SK-N-SH treated with all-trans-retinoic acid at 6 μM for 48 hours (cell line): Measurements from ENCODE around the gene APBA2.
"Not testable (repeated sequence)": the region's sequence is repeated elsewhere in the genome, so short reads cannot be mapped to it uniquely, and the experiment has no call there.

ENCODE experiments used
- ATAC-seq: fragments of 200-7000 bp; cut with Tn5 transposase; 3 replicates; pipeline ENCODE4 v1.9.1; 2020; ENCODE audit warnings: mild to moderate bottlenecking, moderate library complexity
- BACH2 ChIP-seq: fragments of 250-450 bp; sonication (Bioruptor Pico); IDR thresholded peaks from 2 replicates; pipeline ENCODE4 v1.9.0; 2021; ENCODE audit warnings: mild to moderate bottlenecking, borderline replicate concordance
- CSDC2 ChIP-seq: fragments of 250-450 bp; sonication (Bioruptor Pico); IDR thresholded peaks from 2 replicates; pipeline ENCODE4 v1.5.0; 2020; ENCODE audit warnings: mild to moderate bottlenecking, moderate library complexity
- ESRRG ChIP-seq: fragments of 250-450 bp; sonication (Bioruptor Pico); IDR thresholded peaks from 2 replicates; pipeline ENCODE4 v1.6.1; 2021; ENCODE audit warnings: mild to moderate bottlenecking
- GLIS3 ChIP-seq: fragments of 250-450 bp; sonication (Bioruptor Pico); IDR thresholded peaks from 2 replicates; pipeline ENCODE4 v1.5.0; 2020; ENCODE audit warnings: mild to moderate bottlenecking, moderate library complexity
- ISL1 ChIP-seq: fragments of 250-450 bp; sonication (Bioruptor Pico); IDR thresholded peaks from 2 replicates; pipeline ENCODE4 v2.1.2; 2022; ENCODE audit warnings: mild to moderate bottlenecking, moderate library complexity
- OSR1 ChIP-seq: fragments of 250-450 bp; sonication (Bioruptor Pico); IDR thresholded peaks from 2 replicates; pipeline ENCODE4 v1.8.0; 2022; ENCODE audit warnings: moderate library complexity, mild to moderate bottlenecking, inconsistent platforms
- RARB ChIP-seq: fragments of 250-450 bp; sonication (Bioruptor Pico); IDR thresholded peaks from 2 replicates; pipeline ENCODE4 v1.8.0; 2021; ENCODE audit warnings: mild to moderate bottlenecking, moderate library complexity
- SNAI2 ChIP-seq: fragments of 250-450 bp; sonication (Bioruptor Pico); IDR thresholded peaks from 2 replicates; pipeline ENCODE4 v1.5.0; 2020; ENCODE audit warnings: mild to moderate bottlenecking, moderate library complexity
- TOX ChIP-seq: fragments of 250-450 bp; sonication (Bioruptor Pico); IDR thresholded peaks from 2 replicates; pipeline ENCODE4 v1.8.0; 2021; ENCODE audit warnings: mild to moderate bottlenecking, moderate library complexity, borderline replicate concordance
- ZC3H10 ChIP-seq: fragments of 250-450 bp; sonication (Bioruptor Pico); IDR thresholded peaks from 2 replicates; pipeline ENCODE4 v1.5.1; 2021; ENCODE audit warnings: mild to moderate bottlenecking, moderate library complexity
- ZFP3 ChIP-seq: fragments of 250-450 bp; sonication (Bioruptor Pico); IDR thresholded peaks from 2 replicates; pipeline ENCODE4 v1.5.0; 2020; ENCODE audit warnings: mild to moderate bottlenecking, moderate library complexity
- ZFP30 ChIP-seq: fragments of 450-650 bp; formaldehyde crosslinking; IDR thresholded peaks from 2 replicates; pipeline ENCODE4 v1.5.0; 2022; ENCODE audit warnings: mild to moderate bottlenecking, moderate library complexity
- ZNF565 ChIP-seq: fragments of 450-650 bp; formaldehyde crosslinking; conservative IDR thresholded peaks from 2 replicates; pipeline ENCODE4 v1.5.0; 2020; ENCODE audit warnings: low read depth, mild to moderate bottlenecking, moderate library complexity
- ZNF70 ChIP-seq: fragments of 450-650 bp; formaldehyde crosslinking; IDR thresholded peaks from 2 replicates; pipeline ENCODE4 v1.5.0; 2020; ENCODE audit warnings: mild to moderate bottlenecking, moderate library complexity
- ZNF8 ChIP-seq: fragments of 450-650 bp; formaldehyde crosslinking; IDR thresholded peaks from 2 replicates; pipeline ENCODE4 v1.5.0; 2020; ENCODE audit warnings: mild to moderate bottlenecking, moderate library complexity
- TF ChIP-seq, protein P1 (sequence below): fragments of 250-450 bp; sonication (Bioruptor Pico); IDR thresholded peaks from 2 replicates; pipeline ENCODE4 v1.8.0; 2020; ENCODE audit warnings: mild to moderate bottlenecking, moderate library complexity, borderline replicate concordance
- TF ChIP-seq, protein P2 (sequence below): fragments of 250-450 bp; sonication (Bioruptor Pico); IDR thresholded peaks from 2 replicates; pipeline ENCODE4 v1.5.0; 2020; ENCODE audit warnings: mild to moderate bottlenecking, moderate library complexity
- TF ChIP-seq, protein P3 (sequence below): fragments of 250-450 bp; sonication (Bioruptor Pico); IDR thresholded peaks from 2 replicates; pipeline ENCODE4 v1.5.1; 2021; ENCODE audit warnings: mild to moderate bottlenecking, moderate library complexity
- TF ChIP-seq, protein P4 (sequence below): fragments of 250-450 bp; sonication (Bioruptor Pico); IDR thresholded peaks from 2 replicates; pipeline ENCODE4 v1.8.0; 2021; ENCODE audit warnings: low read depth, mild to moderate bottlenecking, moderate library complexity, borderline replicate concordance

Gene APBA2

DNA sequence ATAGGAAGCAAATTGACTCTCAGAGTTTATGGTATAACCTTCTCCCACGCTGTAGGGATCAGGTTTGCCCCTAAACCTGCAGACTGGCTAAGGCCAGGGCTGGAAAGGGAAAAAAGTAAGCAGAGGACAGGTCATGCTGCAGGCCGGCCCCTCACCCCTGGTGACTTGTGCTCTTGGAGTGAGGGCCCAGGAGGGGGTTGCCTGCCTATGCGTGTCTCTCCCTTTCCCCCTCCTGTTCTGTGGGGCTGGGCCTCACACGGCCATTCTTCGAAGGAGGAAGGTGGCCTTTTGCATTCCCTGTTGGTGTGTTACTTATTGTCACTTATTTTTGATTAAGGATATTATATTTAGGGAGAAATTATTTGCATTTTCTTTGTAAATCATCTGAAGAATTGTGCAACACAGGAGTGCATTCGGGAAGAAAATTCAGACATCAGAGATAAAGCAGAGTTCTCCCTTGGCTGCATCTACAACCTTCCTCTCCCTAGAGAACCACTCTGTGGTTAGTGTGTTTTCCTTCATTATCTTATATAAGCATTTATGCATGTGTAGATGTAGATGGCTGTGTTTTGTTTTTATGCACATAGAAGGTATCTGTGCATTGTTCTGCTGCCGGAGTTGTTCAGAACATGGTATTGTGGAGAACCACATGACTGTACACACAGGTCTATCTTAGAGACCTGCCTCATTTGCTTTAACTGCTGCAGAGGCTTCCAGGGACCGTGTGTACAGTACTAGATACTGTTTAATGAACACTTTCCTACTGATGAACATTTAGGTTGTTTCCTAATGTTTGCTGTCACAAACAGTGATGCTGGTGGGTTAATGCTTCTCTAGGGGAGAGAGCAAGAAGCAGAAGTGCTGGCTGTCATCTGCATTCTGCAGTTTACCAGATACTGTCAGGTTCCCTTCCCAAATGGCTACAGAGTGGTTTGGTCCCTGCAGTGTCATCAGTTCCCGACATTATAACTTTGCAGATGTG is 133.5 kb downstream of the APBA2 start (continued):
- TF ChIP-seq, protein P1, sequence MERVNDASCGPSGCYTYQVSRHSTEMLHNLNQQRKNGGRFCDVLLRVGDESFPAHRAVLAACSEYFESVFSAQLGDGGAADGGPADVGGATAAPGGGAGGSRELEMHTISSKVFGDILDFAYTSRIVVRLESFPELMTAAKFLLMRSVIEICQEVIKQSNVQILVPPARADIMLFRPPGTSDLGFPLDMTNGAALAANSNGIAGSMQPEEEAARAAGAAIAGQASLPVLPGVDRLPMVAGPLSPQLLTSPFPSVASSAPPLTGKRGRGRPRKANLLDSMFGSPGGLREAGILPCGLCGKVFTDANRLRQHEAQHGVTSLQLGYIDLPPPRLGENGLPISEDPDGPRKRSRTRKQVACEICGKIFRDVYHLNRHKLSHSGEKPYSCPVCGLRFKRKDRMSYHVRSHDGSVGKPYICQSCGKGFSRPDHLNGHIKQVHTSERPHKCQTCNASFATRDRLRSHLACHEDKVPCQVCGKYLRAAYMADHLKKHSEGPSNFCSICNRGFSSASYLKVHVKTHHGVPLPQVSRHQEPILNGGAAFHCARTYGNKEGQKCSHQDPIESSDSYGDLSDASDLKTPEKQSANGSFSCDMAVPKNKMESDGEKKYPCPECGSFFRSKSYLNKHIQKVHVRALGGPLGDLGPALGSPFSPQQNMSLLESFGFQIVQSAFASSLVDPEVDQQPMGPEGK (CRISPR knock-in tag) = no peak
- TF ChIP-seq SNAI2 (CRISPR knock-in tag) = no peak

DNA sequence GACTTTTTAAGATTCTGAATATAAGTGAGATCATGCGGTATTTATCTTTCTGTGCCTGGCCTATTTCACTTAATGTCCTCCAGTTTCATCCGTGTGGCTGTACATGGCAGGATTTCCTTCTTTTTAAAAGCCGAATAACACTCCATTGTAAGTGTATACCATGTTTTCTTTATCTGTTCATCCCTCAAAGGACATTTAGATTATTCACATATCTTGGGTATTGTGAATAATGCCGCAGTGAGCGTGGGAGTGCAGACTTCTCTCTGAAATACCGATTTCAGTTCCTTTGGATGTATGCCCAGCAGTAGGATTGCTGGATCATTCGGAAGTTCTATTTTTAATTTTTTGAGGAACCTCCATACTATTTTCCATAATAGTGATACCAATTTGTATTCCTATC is 136.1 kb downstream of the APBA2 start:
- no peak for ATAC-seq
- TF ChIP-seq ZNF8 (CRISPR knock-in tag) = no peak
- no peak for TF ChIP-seq ISL1 (CRISPR knock-in tag)
- TF ChIP-seq OSR1 (CRISPR knock-in tag) = no peak
- TF ChIP-seq ZNF565 (CRISPR knock-in tag) = no peak
- TF ChIP-seq, protein P2, sequence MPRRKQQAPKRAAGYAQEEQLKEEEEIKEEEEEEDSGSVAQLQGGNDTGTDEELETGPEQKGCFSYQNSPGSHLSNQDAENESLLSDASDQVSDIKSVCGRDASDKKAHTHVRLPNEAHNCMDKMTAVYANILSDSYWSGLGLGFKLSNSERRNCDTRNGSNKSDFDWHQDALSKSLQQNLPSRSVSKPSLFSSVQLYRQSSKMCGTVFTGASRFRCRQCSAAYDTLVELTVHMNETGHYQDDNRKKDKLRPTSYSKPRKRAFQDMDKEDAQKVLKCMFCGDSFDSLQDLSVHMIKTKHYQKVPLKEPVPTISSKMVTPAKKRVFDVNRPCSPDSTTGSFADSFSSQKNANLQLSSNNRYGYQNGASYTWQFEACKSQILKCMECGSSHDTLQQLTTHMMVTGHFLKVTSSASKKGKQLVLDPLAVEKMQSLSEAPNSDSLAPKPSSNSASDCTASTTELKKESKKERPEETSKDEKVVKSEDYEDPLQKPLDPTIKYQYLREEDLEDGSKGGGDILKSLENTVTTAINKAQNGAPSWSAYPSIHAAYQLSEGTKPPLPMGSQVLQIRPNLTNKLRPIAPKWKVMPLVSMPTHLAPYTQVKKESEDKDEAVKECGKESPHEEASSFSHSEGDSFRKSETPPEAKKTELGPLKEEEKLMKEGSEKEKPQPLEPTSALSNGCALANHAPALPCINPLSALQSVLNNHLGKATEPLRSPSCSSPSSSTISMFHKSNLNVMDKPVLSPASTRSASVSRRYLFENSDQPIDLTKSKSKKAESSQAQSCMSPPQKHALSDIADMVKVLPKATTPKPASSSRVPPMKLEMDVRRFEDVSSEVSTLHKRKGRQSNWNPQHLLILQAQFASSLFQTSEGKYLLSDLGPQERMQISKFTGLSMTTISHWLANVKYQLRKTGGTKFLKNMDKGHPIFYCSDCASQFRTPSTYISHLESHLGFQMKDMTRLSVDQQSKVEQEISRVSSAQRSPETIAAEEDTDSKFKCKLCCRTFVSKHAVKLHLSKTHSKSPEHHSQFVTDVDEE = no peak
- TF ChIP-seq GLIS3 = no peak
- TF ChIP-seq, protein P3, sequence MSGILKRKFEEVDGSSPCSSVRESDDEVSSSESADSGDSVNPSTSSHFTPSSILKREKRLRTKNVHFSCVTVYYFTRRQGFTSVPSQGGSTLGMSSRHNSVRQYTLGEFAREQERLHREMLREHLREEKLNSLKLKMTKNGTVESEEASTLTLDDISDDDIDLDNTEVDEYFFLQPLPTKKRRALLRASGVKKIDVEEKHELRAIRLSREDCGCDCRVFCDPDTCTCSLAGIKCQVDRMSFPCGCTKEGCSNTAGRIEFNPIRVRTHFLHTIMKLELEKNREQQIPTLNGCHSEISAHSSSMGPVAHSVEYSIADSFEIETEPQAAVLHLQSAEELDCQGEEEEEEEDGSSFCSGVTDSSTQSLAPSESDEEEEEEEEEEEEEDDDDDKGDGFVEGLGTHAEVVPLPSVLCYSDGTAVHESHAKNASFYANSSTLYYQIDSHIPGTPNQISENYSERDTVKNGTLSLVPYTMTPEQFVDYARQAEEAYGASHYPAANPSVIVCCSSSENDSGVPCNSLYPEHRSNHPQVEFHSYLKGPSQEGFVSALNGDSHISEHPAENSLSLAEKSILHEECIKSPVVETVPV (CRISPR knock-in tag) = no peak
- TF ChIP-seq, protein P4, sequence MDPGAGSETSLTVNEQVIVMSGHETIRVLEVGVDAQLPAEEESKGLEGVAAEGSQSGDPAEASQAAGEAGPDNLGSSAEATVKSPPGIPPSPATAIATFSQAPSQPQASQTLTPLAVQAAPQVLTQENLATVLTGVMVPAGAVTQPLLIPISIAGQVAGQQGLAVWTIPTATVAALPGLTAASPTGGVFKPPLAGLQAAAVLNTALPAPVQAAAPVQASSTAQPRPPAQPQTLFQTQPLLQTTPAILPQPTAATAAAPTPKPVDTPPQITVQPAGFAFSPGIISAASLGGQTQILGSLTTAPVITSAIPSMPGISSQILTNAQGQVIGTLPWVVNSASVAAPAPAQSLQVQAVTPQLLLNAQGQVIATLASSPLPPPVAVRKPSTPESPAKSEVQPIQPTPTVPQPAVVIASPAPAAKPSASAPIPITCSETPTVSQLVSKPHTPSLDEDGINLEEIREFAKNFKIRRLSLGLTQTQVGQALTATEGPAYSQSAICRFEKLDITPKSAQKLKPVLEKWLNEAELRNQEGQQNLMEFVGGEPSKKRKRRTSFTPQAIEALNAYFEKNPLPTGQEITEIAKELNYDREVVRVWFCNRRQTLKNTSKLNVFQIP (CRISPR knock-in tag) = no peak
- TF ChIP-seq CSDC2 (CRISPR knock-in tag) = no peak
- no peak for TF ChIP-seq ZFP30
- no peak for TF ChIP-seq ESRRG
- no peak for TF ChIP-seq RARB (CRISPR knock-in tag)
- no peak for TF ChIP-seq BACH2 (CRISPR knock-in tag)
- TF ChIP-seq, protein P1 (CRISPR knock-in tag) = no peak
- TF ChIP-seq, all 23 proteins: peak for 0

DNA sequence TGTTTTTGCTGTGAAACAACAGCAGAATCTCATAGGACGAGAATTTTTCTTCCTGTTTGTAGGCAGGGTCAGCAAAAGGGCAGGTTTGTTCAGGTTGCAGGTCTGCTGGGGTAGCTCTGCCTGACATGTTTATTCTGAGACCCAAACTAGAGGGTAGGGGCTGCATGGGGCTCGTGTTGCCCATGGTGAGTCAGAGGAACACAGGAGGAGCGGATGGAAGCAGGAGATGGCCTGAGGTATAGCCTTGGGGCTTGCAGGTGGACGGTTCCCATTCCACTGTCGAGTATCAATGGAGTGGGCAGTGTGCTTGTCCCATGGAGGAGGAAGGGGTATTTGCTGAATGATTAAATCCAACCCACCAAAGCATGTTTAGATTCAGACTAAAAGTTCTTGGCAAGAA is 138.9 kb downstream of the APBA2 start:
- TF ChIP-seq, protein P2 = no peak
- TF ChIP-seq TOX (CRISPR knock-in tag) = no peak
- no peak for TF ChIP-seq ZC3H10
- TF ChIP-seq CSDC2 (CRISPR knock-in tag) = no peak
- TF ChIP-seq ZNF70 (CRISPR knock-in tag) = no peak
- no peak for TF ChIP-seq GLIS3
- no peak for TF ChIP-seq ZFP3 (CRISPR knock-in tag)
- TF ChIP-seq, all 23 proteins: peak for 0
- no peak for ATAC-seq

DNA sequence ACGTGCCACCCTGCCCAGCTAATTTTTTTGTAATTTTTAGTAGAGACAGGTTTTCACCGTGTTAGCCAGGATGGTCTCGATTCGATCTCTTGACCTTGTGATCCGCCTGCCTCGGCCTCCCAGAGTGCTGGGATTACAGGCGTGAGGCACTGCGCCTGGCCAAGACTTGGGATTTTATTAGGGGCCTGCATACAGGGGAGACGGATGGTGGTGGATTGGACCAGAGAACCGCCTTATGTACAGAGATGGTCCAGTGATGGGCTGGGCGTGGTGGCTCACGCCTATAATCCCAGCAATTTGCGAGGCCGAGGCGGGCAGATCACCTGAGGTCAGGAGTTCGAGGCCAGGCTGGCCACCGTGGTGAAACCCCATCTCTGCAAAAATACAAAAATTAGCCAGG is 139.6 kb downstream of the APBA2 start:
- not testable (repeated sequence) for ATAC-seq
